Colonic mucosa (tissue), 4 donors: ENCODE measurements around the gene C13orf42. TPM values are rescaled to one million over a fixed set of nuclear protein-coding genes. Genes with fewer than 3 reads are reported as not detected.

ENCODE experiments used
- DNase-seq: peaks from one replicate; pipeline ENCODE4 v3.0.0-alpha.2; 2020
- H3K27ac ChIP-seq: fragments of 200-600 bp; one replicate; pipeline ENCODE4 v1.8.0; 2021
- H3K27me3 ChIP-seq: fragments of 200-600 bp; one replicate; pipeline ENCODE4 v1.8.0; 2021
- H3K36me3 ChIP-seq: fragments of 200-600 bp; one replicate; pipeline ENCODE4 v1.8.0; 2021
- H3K4me1 ChIP-seq: fragments of 200-600 bp; one replicate; pipeline ENCODE4 v1.8.0; 2021; ENCODE audit warnings: mild to moderate bottlenecking
- H3K4me3 ChIP-seq: fragments of 200-600 bp; one replicate; pipeline ENCODE4 v1.8.0; 2021
- H3K9ac ChIP-seq, 2 donors: one replicate each; pipeline ENCODE4 v1.7.0; 2013; ENCODE audit warnings: control low read depth in 2 of 2, low read depth in 2 of 2, low read length in 2 of 2
- H3K9me3 ChIP-seq: fragments of 200-600 bp; one replicate; pipeline ENCODE4 v1.8.0; 2021
- intact Hi-C: fragments of 100-400 bp; cut with DNase I; formaldehyde crosslinking; loops from one replicate; pipeline ENCODE4 v1.14.1; 2022
- total RNA-seq, 2 donors: library from RNA; stranded (reverse); fragmentation: NEBNext Ultra II Directional in 1 of 2; extraction: Animal tissue kit (Norgen Biotek cat#: 25700) in 1 of 2; gene quantifications; one replicate each; pipeline ENCODE4 v1.2.1, GENCODE V29; 2021
- TF ChIP-seq, protein P1 (sequence below): fragments of 200-600 bp; IDR thresholded peaks from one replicate; pipeline ENCODE4 v1.8.0; 2022; ENCODE audit warnings: antibody characterized with exemption, mild to moderate bottlenecking
- donor health status: healthy.
- donor health status: DM: no; HTN: no; CAD: no.
- donor health status: DM: no; HTN: no; CAD: no.

Gene C13orf42
- total RNA-seq: not detected

DNA sequence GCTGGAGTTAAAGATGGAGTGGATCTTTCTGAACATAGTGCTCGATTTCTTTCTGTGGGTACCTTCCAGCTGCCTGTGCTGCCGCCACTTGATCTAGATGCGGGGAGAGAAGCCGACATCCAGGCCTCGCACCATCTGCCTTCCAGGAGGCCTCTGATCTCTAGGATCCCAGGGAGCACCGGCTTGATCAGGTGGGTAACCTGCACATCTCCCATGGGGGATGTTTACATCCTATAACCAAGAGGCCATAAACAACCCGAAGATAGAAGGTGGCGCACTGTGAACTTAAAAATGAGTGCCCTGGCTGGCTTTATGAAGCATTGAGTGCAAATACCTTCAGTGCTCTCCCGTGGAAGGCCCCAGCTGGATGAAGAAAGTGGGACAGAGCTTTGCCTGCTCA is at the start of gene C13orf42:
Gene C13orf42, minus strand, starts transcription at position 101 of the 400 bp plus-strand sequence. Its CDS starts 65 bp downstream, at position 36.
- intact Hi-C loops: no loop called here
- DNase-seq: no peak
- H3K4me1 ChIP-seq: no peaks in the 10 kb centered on the region

DNA sequence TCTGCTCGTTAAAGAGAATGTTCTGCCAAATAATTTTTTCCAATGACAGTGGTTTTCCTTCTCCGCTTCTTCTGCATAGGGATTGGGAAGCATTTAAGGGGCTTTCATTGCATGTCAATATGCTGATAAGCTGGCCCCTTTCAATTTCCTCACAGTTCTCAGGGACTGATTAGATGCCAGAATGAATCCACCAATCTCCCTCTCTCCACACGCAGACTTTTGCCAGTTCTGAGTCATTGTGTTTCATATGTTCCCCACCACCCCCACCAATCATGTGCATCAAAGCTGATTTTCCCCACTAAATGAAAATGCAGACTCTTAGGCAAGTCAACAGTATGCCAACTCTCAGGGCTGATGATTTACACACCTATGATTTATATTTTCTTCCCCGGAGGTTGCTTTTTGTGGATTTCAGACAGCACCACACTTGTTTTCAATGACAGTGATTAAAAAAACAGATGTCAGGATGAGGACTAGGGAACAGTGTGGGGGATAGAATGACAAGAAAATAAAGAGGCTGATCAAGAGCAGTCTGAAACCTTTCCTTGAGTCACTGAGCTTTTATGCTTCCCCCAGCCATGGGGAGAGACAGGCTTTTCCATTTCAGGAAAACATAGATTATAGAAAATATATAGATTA is 47.9 kb upstream of the C13orf42 start:
- TF ChIP-seq, protein P1, sequence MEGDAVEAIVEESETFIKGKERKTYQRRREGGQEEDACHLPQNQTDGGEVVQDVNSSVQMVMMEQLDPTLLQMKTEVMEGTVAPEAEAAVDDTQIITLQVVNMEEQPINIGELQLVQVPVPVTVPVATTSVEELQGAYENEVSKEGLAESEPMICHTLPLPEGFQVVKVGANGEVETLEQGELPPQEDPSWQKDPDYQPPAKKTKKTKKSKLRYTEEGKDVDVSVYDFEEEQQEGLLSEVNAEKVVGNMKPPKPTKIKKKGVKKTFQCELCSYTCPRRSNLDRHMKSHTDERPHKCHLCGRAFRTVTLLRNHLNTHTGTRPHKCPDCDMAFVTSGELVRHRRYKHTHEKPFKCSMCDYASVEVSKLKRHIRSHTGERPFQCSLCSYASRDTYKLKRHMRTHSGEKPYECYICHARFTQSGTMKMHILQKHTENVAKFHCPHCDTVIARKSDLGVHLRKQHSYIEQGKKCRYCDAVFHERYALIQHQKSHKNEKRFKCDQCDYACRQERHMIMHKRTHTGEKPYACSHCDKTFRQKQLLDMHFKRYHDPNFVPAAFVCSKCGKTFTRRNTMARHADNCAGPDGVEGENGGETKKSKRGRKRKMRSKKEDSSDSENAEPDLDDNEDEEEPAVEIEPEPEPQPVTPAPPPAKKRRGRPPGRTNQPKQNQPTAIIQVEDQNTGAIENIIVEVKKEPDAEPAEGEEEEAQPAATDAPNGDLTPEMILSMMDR: no peak
- intact Hi-C loops: no loop called here
- no peaks in the 10 kb centered on the region for H3K27me3 ChIP-seq

More for the DNA sequence above, at the start of gene C13orf42:
- TF ChIP-seq, protein P1: no peak
- H3K27ac ChIP-seq: no peak within 1 kb of the TSS
- H3K4me3 ChIP-seq: no peak within 1 kb of the TSS
- no peaks in the 10 kb centered on the region for H3K27me3 ChIP-seq
- no peak within 1 kb of the TSS for H3K9ac ChIP-seq
- no peaks in the 10 kb centered on the region for H3K9me3 ChIP-seq
- no peaks in the 10 kb centered on the region for H3K36me3 ChIP-seq

DNA sequence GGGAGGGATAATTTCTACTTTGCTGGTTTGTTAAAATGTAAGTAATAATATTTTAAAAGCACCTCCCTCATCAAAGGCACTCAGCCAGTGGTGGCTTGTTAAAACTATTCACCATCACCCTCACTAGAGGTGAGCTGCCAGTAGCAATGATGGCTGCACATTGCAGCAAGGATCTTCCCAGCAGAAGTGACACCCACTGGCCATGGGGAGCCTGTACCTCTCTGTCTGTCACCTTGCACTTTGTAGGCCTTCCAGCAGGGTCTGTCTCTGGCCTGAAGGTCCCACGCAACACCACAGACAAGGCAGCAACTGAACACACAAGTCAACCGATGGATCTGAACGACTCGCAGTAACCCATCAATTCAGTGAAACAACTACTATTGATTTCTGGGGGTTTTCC is 47.3 kb upstream of the C13orf42 start:
- no peaks in the 10 kb centered on the region for H3K9me3 ChIP-seq
- DNase-seq: no peak
- no peak overlapping the region for H3K27ac ChIP-seq
- H3K9ac ChIP-seq: no peak overlapping the region
- intact Hi-C loops: no loop called here
- no peak overlapping the region for H3K4me3 ChIP-seq
- H3K27me3 ChIP-seq: no peaks in the 10 kb centered on the region
- TF ChIP-seq, protein P1: no peak
- H3K36me3 ChIP-seq: no peaks in the 10 kb centered on the region
- H3K4me1 ChIP-seq: no peaks in the 10 kb centered on the region

More for the DNA sequence above, 47.9 kb upstream of the C13orf42 start:
- DNase-seq: no peak
- no peak overlapping the region for H3K4me3 ChIP-seq
- H3K36me3 ChIP-seq: no peaks in the 10 kb centered on the region
- no peaks in the 10 kb centered on the region for H3K9me3 ChIP-seq
- no peaks in the 10 kb centered on the region for H3K4me1 ChIP-seq
- H3K27ac ChIP-seq: no peak overlapping the region
- H3K9ac ChIP-seq: no peak overlapping the region

DNA sequence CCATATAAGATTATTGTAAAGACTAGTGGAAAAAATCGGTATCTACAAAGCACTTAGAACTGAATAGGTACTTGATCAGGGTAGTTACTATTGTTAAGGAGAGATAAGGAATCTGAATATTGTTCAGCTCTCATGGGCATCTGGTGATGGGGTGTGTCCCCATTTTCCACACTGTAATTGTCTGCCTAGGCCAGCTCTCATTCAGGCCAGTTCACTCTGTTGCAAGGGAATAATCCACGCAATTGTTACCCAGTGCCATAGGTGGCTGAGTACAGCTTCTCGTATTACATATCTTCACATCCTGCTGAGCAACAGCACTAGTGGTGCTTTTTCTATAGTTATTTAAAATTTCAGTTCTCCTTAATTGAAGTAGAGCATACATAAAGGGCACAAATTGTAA is 45.6 kb upstream of the C13orf42 start:
- Histone ChIP-seq H3K27me3 (no peaks in the 10 kb centered on the region), H3K36me3 (no peaks in the 10 kb centered on the region), H3K4me1 (no peaks in the 10 kb centered on the region), H3K27ac (no peak overlapping the region), H3K4me3 (no peak overlapping the region), H3K9ac (no peak overlapping the region), H3K9me3 (no peaks in the 10 kb centered on the region)
- TF ChIP-seq, protein P1: no peak
- DNase-seq: no peak
- intact Hi-C loops: no loop called here

DNA sequence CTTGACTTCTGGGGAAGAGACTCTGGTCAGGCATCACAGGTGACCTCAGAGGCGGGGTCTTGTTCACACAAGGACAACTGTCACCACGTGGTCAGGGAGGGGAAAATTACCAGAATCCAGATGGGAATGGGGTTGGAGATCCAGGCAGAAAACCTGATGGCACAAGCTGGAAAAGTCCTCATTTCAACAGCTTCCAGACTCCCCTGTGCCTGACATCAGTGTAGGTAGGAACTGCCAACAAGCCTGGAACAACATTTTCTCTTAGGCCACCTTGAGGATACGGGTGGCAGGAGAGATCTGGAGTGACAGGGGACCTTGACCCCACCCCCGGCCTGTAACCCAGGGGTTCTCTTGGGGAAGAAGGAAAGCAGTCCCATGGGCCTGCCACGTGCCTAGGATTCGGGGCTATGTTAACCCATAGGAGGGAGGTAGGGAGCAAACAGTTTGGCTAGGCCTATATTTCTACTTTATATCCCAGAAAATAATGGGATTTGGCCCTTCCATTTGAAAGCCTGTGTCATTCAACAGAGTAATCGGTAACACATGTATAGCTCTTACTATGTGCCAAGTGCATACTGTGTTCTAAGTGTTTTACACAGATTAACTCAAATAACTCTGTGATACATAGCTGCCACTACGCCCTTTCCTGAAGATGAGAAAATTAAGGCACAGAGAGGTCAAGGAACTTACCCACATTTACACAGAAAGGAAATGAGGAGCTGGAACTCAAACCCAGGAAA is 44.9 kb upstream of the C13orf42 start:
- no peak overlapping the region for H3K4me3 ChIP-seq
- intact Hi-C loops: no loop called here
- H3K9me3 ChIP-seq: no peaks in the 10 kb centered on the region
- no peaks in the 10 kb centered on the region for H3K4me1 ChIP-seq
- no peak overlapping the region for H3K27ac ChIP-seq
- TF ChIP-seq, protein P1: no peak
- no peak for DNase-seq
- H3K27me3 ChIP-seq: no peaks in the 10 kb centered on the region
- no peaks in the 10 kb centered on the region for H3K36me3 ChIP-seq
- no peak overlapping the region for H3K9ac ChIP-seq
